GM19025 (cell line): Measurements from ENCODE around the gene HLA-DOB.

ENCODE experiments used
- ATAC-seq: cut with Tn5 transposase; IDR thresholded peaks from one replicate; pipeline ENCODE4 v1.9.1; 2021; ENCODE audit warnings: mild to moderate bottlenecking, low read depth, moderate library complexity; ENCODE audit not compliant: unreplicated experiment

HLA-DOB gene

DNA sequence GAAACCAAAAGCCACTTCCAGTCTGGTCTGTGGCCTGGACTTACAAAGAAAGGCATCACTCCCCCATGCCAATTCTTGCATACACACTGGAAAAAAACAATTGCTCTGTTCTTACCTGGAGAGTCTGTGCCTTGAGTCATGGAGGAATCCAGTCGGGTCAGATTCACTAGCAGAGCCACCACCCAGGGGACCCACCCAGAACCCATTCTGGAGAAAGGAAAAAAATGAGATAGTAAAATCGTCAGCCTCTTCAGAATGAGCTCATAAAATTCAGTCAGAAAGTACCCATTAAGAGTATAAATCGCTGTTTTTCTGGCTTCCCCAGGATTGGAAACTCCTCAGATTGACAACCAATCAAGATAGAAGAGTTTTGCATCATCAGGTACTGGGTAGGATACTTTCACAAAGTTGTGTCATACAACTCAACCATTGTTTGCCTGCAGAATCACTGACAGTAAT, at the start of gene HLA-DOB:
HLA-DOB (minus strand) TSS at position 257 of the 459 bp plus-strand sequence; CDS start at position 206, 51 bp downstream.
- no peak for ATAC-seq

DNA sequence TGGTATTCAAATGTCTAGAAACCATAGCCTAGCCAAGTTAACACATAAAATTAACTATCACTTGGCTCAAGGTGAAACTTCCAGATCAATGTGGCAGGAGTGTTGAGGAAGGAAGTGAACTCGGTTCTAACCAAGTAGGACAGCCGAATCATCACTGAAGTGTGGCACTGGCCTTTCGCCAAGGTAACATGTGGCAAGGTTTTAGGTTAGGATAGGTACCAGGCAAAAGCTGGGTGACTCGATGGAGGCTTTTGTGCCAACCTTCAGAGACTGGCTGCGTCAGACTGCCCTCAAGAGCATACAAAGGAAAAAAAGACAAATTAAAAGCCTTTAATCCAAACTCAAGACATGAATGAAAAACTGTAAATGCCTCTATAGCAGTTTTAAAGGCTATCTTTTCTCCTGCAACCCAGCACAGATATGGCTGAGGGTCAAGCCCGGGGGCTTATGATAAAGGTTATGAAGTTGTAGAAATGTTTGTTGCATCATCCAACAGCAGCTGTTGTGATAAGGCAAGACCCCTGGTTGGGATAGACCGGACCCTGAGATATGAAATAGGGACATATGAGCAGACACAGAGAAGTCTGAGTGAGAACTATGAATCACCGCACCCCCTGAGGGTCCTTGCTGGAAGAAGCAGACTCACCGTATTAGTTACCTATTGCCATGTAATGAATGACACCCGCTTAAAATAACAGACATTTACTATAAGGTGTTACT, 49.1 kb upstream of the HLA-DOB start:
- ATAC-seq, result no peak

DNA sequence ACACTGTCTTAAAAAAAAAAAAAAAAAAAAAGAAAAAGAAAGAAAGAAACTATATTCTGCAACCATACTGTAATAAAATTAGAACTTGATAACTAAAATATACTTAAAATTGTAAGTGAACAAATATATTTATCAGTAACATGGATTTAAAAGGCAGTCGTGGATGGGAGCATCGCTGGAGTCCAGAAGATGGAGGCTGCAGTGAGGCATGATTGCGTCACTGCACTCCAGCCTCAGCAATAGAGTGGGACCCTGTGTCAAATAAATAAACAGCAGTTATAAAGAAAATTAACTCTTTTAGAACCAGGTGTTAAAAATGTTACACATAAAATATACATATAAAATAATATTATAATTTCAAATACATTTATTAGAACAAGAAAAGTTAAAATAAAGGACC, 45.9 kb upstream of the HLA-DOB start:
- ATAC-seq, result no peak

DNA sequence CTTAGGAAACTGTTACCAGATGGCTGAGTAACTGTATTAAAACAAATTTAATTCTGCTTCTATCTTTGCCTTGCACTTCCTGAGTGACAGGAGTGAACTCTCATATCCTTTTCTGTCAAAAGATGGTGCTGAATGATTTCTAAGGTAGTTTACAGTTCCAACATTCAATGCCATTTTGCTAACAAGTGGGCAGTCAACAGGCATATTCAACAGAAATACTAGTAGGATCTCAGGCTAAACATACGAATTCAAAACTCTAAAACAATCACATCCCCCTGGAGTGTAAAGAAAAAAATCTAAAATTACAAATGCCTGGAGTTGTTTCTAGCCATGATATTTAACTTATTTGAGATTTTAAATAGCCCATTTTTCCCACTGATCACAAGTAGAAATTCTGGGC, 43.9 kb upstream of the HLA-DOB start:
- ATAC-seq, result no peak

DNA sequence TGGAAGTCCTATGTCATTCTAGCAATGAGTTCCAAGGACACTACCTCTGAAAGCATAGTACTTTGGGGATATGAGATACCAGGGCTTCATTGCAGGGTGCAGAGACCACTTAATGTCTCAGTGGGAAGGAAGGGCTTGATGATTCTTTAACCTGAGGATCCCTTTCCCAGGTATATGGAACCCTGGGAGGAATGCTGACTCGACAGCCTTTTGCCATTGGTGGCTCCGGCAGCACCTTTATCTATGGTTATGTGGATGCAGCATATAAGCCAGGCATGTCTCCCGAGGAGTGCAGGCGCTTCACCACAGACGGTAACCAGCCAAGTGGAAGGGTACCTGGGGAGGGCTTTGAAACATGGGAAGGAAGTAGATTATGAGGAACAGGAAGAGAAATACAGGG, 41.4 kb upstream of the HLA-DOB start:
- no peak for ATAC-seq

DNA sequence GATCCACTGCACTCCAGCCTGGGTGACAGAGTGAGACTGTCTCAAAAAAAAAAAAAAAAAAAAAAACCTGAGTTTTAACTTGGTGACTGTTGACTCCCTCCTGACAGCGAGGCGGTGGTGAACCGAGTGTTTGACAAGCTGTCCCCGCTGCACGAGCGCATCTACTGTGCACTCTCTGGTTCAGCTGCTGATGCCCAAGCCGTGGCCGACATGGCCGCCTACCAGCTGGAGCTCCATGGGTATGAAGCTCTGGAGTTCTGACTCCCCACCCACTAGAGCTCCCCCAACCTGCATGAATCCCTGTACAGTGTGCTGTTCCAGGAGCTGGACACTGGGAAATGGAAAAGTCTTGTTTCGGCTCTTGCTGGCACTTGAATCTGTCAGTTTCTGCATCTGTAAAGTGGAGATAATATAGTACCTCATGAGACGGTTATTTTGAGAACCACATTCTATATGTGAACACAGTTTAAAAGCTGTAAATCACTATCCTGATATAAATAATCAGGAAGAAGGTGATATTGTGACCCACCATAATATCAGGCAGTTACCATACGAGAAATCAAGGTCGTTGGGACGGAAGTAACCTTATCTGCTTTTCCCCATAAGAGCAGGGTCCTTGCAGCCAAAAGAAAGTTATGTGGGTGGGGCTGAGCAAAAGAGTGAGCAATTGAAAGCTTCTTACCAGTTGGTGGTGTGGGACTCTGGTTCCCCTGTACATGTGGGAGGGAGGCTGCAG, 40.5 kb upstream of the HLA-DOB start:
- ATAC-seq, result no peak

DNA sequence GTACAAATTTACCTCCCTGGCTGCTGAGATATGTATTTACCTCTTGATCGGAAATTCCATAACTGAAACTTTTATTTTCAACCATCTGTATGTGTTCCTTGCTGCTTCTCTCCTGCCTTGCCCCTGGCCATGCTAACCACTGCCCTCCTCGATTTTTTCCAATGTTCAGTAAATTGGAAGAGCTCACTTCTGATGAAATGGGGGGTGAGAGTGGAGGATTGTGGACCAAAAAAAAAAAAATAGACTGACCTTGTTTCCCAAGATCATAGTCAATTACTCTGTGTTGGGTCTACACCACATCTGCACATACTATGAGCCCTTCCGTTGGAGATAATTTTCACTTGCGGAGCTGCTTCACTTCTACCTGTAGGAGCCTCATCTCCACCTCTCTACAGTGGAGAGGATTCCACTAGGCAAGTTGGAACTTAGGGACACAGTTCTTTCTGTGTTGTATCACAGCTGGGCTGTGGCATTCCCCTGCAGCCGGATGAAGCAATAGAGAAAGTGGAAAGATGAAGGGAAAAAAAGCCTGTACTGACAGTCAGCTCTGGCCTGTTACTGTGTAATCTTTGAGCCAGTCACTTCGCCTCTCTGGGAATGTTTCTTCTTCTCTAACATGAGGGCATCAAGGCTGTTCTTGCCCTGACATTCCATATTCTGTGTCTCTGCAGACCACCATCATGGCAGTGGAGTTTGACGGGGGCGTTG, 38.8 kb upstream of the HLA-DOB start:
- no peak for ATAC-seq

DNA sequence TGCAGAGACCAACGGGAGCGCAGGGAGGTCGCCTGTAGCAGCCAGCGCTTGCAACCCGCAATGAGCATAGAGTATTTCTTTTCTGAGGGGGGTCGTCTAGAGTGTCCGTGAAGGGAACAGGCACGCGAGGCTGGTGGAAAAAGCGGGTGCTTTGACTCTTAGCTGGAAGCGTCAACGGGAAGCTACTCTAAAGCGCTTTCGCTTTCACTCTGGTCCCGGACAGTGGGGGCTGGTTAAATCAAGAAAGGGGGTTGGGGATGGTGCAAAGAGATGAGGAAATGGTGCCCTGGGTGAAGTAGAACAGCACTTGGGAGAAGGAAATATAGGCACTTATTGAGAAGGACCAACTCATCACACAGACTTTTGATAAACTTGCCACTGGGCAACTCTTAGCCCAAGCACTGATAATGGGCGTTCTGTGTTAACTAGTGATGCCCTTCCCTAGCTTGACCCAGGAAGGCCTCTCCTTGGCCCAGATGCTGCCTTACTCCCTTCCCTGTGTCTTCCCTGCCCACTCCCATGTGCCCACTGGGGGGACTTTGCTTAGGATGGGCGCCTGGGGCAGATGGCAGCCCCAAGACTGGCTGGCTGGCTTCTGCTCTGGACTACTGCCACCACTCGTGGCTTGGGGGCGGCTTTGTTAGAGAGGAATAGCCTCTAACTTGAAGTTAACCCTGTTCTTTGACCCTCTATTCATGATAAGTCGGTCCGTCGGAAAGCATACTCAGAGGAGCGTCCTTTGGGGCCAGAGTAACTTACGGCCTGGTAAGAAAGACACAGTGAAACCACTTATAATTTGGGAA, 37.8 kb upstream of the HLA-DOB start:
- ATAC-seq, result no peak

DNA sequence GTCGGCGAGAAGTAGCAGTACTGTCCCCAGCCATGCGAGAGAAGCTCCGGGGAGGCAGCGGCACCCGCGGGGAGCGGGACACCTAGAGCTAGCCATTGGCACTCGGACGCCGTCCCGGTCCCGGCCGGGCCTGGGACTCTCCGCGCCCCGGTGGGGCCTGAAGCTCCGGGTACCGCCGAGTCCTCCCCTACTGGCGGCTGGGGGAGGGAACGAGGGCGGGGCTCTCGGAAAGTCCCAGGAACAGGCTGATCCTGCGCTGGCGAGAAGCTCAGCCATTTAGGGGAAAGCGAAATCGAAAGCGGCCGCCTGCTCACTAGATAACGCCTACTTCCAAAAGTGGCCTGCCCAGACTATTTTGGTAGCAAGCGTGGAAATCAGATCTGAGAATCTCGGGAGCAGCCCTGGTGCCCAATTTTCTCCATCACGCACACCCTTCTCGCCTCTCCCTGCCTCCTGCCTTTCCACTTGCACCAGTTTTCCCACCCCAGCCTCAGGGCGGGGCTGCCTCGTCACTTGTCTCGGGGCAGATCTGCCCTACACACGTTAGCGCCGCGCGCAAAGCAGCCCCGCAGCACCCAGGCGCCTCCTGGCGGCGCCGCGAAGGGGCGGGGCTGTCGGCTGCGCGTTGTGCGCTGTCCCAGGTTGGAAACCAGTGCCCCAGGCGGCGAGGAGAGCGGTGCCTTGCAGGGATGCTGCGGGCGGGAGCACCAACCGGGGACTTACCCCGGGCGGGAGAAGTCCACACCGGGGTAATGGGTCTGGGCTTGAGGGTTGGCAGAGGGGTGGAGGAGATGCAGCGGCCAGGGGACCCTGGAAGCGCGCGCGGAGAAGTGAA, 37.0 kb upstream of the HLA-DOB start, which contains the start of the genes PSMB9 and TAP1:
PSMB9 (plus strand) TSS at position 652 of the 835 bp plus-strand sequence; CDS start at position 690, 38 bp downstream.
TAP1 (minus strand) TSS at position 164 of the 835 bp plus-strand sequence; CDS start at position 96, 68 bp downstream.
- ATAC-seq, result peak; percentile 78

DNA sequence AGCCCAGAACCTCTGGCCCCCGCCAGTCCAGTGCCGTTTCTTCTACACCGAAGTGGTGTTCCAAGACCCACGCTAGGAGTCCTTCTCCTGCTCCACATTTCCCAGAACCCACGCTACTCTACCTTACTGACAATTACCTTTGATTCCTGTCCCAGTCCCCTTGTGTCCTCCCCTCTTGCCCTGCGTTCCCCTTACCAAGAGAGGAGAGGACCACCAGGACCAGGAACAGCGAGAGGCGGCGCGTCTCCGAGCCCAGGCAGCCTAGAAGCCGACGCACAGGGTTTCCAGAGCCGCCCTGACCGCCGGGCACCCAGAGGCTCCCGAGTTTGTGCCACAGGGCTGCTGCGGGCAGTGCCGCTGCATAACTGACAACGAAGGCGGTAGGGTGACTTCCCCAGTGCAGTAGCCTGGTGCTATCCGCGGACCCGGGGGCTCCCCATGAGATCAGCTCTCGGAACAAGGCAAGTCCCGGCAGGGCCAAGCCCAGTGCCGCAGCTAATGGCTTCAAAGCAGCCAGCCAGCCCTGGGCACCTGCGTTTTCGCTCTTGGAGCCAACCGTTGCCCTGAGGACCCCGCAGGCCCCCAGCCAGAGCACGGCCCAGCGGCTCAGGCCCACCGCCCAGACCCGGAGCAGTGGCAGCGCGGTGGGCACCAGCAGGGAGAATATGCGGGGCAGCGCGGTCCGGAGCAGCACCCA, 36.2 kb upstream of the HLA-DOB start:
- ATAC-seq, result peak; percentile 6

DNA sequence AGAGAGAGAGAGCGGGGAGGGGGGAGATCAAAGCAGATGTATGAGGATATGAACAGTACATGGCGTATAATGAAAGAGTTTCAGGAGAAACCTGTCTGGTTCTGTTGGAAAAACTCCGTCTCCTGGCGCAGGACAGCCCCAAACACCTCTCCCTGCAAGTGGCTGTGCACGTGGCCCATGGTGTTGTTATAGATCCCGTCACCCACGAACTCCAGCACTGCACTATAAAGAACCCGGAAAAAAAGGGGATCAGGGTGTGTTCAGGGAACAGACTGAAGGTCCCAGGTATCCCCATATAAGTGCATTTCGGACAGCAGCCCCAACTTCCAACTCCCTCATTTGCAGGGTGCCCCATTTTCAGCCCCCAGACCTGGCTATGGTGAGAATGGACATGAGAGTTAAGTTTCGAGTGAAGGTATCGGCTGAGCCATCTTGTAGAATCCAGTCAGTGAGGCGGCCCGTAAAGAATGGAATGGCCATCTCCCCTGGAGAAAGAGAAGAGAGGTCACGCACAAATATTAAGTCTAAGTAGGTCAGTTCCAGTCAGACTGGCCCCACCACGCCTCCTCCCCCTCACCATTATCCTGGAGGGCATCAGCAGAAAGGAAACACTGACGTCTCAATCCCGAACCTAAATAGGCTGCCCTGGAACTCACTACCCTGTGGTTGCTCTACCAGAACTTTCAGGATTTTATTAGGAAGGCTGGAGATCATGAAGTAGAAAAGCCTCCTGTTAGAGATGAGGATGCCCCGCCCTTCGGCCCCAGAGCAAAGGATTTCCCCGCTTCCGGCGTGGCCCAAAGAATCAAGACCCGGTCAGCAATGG, 35.4 kb upstream of the HLA-DOB start:
- ATAC-seq, result no peak

DNA sequence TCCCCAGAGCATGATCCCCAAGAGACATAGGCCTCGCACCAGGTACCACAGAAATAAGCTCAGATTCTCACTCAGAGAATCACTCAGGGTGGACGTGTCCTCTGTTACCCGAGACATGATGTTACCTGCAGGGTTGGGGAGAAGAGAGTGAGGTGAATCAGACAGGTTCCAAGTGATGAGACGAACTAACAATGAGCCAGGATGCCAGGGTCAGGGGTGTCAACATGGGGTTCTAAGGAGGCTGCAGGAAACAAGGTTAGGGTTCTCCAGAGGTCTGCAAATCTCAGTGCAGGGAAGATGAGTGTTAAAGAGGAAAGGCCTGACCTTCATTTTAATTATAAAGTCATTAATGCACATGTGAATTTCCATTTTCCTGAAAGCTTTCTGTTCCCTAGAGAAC, 34.2 kb upstream of the HLA-DOB start:
- no peak for ATAC-seq

DNA sequence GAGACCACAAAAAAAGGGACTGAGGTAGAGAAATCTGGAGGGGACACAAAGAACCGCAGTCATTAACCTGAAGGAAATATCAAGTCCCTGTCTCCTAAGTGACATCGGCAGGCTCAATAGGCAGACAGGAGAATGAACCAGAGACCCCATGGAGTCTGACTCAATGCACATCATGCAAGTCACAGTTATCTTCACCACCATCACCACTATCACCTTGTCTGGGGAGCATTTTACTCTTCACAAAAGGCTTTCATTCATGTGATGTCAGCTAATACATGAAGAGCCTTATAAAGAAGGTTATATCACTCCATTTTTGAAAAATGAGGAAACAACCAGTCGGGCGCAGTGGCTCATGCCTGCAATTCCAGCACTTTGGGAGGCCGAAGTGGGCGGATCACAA, 32.3 kb upstream of the HLA-DOB start:
- no peak for ATAC-seq

DNA sequence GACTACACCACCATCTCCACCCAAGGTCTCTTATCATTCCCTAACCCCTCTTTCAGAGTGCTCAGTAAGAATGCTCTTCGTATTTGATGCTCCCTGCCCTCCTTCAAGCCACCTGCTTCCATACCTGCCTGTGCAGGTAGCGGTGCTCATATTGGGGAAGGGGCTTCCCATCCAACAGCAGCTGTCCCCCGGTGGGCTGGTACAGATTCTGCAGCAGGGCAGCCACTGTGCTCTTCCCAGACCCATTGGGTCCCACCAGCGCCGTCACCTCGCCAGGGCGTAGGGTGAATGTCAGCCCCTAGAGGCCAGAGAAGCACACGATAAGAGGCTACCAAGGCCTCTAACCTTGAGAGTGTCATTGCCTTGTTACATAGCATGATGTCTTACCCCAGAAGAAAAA, 31.0 kb upstream of the HLA-DOB start:
- ATAC-seq, result no peak

DNA sequence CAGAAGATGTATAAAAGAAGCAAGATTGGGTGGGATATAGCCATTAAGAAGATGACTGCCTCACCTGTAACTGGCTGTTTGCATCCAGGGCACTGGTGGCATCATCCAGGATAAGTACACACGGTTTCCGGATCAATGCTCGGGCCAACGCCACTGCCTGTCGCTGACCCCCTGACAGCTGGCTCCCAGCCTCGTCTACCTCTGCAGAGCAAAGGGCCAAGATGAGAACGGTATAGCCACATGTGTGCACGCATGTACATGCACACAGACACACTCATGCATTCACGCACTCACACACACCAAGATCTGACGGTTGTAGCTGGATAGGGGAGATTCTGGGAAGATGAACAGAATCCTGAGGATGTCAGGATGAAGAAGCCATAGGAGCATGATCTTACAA, 30.2 kb upstream of the HLA-DOB start:
- ATAC-seq, result no peak

DNA sequence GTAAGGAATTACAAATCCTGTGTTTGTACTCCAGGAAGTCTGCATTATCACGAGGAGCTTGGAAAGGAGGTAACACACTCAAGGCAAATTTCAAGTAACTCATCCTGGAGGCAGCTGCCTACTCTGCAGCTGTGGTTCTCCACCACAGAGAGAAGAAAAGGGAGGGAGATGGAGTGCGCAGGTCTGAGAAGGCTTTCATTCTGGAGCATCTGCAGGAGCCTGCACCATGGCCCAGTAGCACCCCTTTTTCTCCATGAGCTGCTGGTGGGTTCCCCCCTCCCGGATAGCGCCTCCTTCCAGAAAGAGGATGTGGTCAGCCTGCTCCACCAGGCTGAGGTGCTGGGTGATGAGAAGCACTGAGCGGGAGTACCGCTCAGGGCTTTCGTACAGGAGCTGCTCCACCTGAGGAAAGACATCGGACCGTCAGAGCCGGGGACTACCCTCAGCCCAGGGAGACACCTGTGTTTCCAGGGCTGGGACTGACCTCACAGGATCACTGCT, 28.6 kb upstream of the HLA-DOB start:
- no peak for ATAC-seq

DNA sequence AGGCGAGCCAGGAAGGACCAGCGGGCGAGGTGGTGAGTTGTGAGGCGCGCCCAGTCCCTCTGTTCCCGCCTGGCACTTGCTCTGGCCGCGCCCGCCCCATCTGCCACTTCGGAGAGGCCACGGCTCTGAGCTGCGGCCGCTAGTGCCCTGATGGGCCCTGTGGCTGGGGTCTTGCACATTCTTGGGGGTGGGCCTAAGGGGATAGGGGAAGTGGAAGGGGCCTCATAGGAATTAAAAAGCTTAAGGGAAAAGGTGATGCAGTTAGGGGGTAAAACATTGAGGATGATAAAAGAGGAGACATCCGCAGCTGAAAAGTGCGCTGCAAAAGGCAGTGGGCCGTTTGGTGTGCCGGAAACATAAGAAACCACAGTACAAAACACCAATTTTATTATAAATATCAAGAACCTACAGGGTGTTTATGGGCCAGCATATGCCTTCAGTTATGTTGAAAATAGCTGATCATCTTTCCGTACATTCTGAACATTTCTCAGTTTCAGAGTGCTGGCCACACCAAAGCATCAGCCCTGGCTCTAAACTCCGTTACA, 28.1 kb upstream of the HLA-DOB start:
- ATAC-seq, result no peak
